Measurements from ENCODE around the gene ZNF48.

DNA sequence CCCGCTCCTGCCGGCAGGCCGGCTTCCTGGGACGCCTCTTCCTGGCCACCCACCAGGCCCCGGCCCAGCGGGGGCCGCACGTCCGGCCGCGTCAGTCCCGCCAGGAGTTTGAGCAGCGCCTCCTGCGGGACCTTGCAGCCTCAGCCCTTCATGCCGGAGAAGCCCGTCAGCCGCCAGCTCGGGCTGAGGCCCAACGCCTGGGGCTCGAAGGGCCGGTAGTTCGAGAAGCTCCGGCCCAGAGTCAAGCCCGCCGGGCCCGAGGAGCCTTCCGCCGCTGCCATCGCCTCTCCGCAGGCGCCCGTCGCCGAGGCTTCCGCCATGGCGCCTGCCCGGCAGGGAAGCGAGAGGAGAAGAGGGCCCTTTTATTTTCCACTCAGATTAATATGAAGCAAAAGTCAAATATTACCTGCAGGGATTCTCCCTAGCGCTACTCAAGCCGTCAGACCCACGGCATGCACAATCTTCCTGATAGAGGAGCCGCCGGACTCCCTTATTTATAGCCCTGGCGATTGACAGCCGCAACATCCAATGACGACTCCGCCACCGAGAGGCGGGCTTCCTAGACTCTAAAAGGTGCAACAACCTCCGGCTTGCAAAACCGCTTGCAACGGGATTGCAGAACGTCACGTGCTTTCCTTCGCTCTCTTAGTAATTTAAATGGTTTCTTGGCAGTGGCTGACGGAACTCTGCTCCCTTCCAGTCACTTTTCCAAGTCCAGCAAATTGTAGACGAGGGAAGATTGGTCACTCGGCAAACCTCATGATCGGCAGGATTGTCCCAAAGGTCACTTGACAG lies 50.4 kb downstream of the ZNF48 start, which contains the start of gene SEPHS2:
- TF ChIP-seq, protein P1, sequence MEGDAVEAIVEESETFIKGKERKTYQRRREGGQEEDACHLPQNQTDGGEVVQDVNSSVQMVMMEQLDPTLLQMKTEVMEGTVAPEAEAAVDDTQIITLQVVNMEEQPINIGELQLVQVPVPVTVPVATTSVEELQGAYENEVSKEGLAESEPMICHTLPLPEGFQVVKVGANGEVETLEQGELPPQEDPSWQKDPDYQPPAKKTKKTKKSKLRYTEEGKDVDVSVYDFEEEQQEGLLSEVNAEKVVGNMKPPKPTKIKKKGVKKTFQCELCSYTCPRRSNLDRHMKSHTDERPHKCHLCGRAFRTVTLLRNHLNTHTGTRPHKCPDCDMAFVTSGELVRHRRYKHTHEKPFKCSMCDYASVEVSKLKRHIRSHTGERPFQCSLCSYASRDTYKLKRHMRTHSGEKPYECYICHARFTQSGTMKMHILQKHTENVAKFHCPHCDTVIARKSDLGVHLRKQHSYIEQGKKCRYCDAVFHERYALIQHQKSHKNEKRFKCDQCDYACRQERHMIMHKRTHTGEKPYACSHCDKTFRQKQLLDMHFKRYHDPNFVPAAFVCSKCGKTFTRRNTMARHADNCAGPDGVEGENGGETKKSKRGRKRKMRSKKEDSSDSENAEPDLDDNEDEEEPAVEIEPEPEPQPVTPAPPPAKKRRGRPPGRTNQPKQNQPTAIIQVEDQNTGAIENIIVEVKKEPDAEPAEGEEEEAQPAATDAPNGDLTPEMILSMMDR (IDR thresholded peaks at IDR 0.05) = peak in 3 of 7 experiments; percentile 6 to 33 (median 18)
- no peak for TF ChIP-seq EP300 (IDR thresholded peaks at IDR 0.05)

All from stomach (tissue), 4 donors.